Measurements from ENCODE around the gene S100A7.

The S100A7 gene

DNA sequence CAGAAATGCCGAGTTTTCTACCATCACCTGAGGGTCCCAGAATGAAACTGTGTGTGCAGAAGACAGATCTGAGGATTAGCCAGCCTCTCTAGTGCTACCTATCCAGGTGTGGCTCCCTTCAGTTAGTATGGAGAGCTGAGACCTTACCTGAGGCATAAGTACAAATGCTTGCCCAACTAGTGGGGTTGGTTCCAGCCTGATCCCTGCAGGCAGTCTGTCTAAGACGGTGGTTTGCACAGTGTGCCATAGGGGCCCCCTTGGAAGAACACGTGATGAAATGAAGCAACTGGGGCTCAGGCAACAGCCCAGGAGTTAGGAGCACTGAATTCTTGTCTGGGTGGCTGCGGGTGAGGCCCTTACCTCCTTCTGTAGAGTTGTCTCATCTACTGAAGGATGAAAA is 28.5 kb downstream of the S100A7 start:
- Histone ChIP-seq H3K27ac (no peak overlapping the region), H3K4me3 (no peak overlapping the region)
- peak; percentile 14 for DNase-seq (ENCODE audit: low spot score)
- TF ChIP-seq, protein P1, sequence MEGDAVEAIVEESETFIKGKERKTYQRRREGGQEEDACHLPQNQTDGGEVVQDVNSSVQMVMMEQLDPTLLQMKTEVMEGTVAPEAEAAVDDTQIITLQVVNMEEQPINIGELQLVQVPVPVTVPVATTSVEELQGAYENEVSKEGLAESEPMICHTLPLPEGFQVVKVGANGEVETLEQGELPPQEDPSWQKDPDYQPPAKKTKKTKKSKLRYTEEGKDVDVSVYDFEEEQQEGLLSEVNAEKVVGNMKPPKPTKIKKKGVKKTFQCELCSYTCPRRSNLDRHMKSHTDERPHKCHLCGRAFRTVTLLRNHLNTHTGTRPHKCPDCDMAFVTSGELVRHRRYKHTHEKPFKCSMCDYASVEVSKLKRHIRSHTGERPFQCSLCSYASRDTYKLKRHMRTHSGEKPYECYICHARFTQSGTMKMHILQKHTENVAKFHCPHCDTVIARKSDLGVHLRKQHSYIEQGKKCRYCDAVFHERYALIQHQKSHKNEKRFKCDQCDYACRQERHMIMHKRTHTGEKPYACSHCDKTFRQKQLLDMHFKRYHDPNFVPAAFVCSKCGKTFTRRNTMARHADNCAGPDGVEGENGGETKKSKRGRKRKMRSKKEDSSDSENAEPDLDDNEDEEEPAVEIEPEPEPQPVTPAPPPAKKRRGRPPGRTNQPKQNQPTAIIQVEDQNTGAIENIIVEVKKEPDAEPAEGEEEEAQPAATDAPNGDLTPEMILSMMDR (IDR thresholded peaks at IDR 0.05), result no peak

DNA sequence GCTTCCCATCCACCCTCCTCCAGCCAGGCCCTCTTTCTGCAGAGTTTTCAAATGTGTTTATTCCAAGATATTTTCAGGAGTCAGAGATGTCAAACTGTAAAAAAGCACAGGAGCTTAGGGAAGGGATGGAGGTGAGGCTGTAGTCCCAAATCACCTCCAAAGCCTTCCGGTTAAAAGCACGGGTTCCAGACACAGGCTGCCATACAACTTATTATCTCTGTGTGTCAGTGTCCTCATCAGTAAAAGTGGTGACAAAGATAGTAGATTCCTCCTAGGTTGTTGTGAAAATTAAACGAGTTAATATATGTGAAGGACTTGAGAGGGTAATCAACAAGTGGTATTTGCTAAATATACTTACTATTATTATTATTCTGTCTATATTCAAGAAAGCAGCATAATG is 29.0 kb downstream of the S100A7 start:
- TF ChIP-seq, protein P1 (IDR thresholded peaks at IDR 0.05), result no peak
- peak; percentile 7 for DNase-seq (ENCODE audit: low spot score)
- no peak overlapping the region for H3K27ac ChIP-seq
- no peak overlapping the region for H3K4me3 ChIP-seq

DNA sequence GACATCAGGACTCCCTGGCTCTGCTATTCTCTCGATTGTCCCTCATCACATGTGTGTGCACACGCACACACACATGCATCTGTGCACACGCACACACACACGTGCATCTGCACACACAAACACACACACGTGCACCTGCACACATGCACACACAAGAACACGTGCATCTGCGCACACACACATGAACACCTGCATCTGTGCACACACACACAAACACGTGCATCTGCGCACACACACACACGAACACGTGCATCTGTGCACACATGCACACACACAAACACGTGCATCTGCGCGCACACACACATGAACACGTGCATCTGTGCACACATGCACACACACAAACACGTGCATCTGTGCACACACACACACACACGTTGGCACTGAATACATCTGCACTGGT is 29.4 kb downstream of the S100A7 start:
- TF ChIP-seq, protein P1 (IDR thresholded peaks at IDR 0.05), result no peak
- H3K4me3 ChIP-seq, result no peak overlapping the region
- peak; percentile 19 for DNase-seq (ENCODE audit: low spot score)
- no peak overlapping the region for H3K27ac ChIP-seq

DNA sequence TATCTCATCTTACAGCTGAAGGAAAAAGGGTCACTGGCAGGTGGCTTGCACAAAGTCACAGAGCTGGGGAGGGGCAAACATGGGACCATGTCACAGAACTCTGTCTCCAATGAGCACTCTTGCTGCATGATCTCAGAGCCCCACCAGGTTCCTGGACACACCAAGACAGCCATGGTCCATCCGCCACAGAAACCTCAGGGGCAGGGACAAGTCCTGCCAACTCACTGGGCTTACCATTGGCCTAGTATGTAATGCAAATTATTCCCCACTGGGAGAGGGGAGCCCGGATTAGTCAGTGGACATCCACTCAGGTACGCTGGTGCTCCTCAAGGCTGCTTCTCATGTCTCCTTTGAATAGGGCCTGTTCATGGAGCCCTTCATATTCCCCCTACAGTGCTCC is 29.9 kb downstream of the S100A7 start:
- no peak overlapping the region for H3K27ac ChIP-seq
- TF ChIP-seq, protein P1 (IDR thresholded peaks at IDR 0.05), result no peak
- peak; percentile 43 for DNase-seq (ENCODE audit: low spot score)
- no peak overlapping the region for H3K4me3 ChIP-seq

DNA sequence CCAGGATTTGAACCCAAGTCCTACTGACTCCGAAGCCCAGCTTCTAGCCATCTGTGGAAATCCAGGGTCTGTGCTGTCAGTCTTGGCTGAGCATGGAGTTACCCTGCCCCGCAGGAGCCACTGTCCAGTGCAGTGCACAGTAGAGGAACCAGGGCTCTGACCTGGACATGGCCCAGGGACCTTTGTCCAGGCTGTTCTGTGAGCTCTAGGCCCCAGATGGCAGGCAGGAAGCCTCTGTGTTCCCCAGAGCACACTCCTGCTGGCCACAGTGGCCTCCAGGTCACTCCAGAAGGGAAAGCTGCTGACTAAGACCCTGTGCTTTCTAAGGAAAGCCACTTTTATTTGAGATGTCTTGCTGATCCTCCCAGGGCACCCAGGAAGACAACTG is 30.3 kb downstream of the S100A7 start:
- Histone ChIP-seq H3K4me3 (no peak overlapping the region), H3K27ac (no peak overlapping the region)
- TF ChIP-seq, protein P1 (IDR thresholded peaks at IDR 0.05), result no peak
- DNase-seq (ENCODE audit: low spot score), result peak; percentile 31

DNA sequence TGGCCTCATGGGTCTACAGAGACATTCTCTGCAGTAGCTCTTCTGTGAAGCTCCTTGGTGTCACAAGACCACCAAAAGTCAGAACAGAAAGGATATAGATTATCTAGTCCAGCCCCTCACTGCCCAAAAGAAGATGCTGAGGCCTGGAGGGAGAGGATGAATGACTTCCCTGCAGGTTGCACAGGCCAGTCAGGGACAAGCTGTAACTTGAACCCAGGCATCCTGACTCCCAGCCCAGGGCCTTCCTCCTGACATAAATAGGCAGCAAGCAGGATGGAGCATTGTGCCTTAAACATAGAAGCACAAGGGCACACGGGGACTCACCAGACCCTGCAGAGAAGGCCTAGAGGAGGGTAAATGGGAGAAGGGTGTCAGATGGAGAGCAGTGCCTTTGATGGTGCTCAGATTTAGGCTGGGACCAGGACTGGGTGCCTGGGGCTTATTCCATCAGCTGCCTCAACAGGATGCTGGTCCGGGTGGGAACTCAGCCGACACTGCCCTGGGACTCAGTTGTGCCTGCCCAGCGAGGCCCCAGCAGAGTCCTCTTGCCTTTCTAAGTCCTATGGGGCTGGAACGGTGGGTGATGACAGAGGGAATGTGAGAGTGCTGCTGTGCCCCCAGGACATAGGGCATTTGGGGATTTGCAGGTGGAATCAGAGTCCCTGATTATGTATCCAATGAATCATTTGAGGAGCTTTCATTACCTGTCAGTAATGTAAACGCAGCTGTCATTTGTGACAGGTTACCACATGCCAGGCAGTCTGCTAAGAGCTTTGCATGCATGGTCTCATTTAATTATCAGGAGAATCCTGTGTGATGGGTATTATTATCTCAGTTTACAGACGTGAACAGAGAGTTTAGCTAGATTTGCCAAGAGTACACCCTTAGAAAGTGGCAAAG is 30.9 kb downstream of the S100A7 start:
- peak; percentile 29 for DNase-seq (ENCODE audit: low spot score)
- Histone ChIP-seq H3K27ac (no peak overlapping the region), H3K4me3 (no peak overlapping the region)
- TF ChIP-seq, protein P1 (IDR thresholded peaks at IDR 0.05), result no peak

DNA sequence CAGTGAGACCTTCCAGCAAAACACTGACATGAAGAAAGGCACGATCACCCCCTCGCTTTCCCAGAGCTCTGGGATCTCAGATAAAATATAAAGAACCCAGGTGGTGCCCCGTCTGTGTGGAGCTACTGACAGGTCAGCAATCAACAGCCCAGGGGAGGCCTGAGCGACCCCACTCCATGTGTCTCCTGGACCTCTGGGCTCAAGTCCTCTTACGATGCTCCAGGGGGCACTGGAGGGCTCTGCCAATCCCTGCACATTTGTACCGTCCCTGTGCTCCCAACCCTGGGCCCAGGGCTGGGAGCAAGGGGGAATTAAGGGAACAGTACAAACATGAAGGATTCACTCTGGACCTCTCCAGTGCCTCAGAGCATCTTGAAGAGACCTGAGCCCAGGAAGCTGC is 31.7 kb downstream of the S100A7 start:
- no peak overlapping the region for H3K4me3 ChIP-seq
- DNase-seq (ENCODE audit: low spot score), result peak; percentile 28
- TF ChIP-seq, protein P1 (IDR thresholded peaks at IDR 0.05), result no peak
- H3K27ac ChIP-seq, result no peak overlapping the region

Data from coronary artery (tissue), 2 donors.